Pancreas (tissue), 10 donors: ENCODE results near the gene IWS1. TPM values are rescaled to one million over a fixed set of nuclear protein-coding genes. Genes with fewer than 3 reads are reported as not detected.
A peak's percentile ranks its signal among the peaks of the same experiment; 100 is the strongest.

Experiments used
- ATAC-seq, 4 donors: fragments of 200-7000 bp; cut with Tn5 transposase; one replicate each; pipeline versions ENCODE4 v1.8.0 to v1.9.1; 2020; ENCODE audit warnings: mild to moderate bottlenecking in 4 of 4, moderate library complexity in 4 of 4
- DNase-seq, 6 donors: peaks; one replicate each; pipeline ENCODE4 v3.0.0-alpha.2; 2020
- FAIRE-seq: peaks from 2 replicates; lab custom pipeline; 2012; peaks lifted over from hg19 to GRCh38; lab: Jason Lieb, UNC
- H3K27ac ChIP-seq, 4 donors: fragments of 200-600 bp; sonication (generic); 1 replicate in 3 of 4; 2 replicates in 1 of 4; pipeline versions ENCODE4 v1.5.0 to v1.8.0; 2020
- H3K27me3 ChIP-seq, 4 donors: fragments of 200-600 bp; one replicate each; pipeline ENCODE4 v1.8.0; 2021
- H3K36me3 ChIP-seq, 3 donors: fragments of 200-600 bp; sonication (generic) in 1 of 3; one replicate each; pipeline versions ENCODE4 v1.5.0 to v1.8.0; 2020 to 2021
- H3K4me1 ChIP-seq, 3 donors: fragments of 200-600 bp; one replicate each; pipeline ENCODE4 v1.8.0; 2021
- H3K4me3 ChIP-seq, 4 donors: fragments of 200-600 bp; sonication (generic) in 2 of 4; one replicate each; pipeline versions ENCODE4 v1.5.0 to v1.8.0; 2020 to 2021
- H3K9me3 ChIP-seq, 4 donors: fragments of 200-600 bp; one replicate each; pipeline ENCODE4 v1.8.0; 2021
- WGBS, 2 donors: extraction: QIAGEN DNeasy Blood & Tissue Kit; methylation state at CpG; one replicate each; pipeline ENCODE4 v1.1.7; 2013; 5-methylcytosine and 5-hydroxymethylcytosine counted together
- intact Hi-C, 3 donors: fragments of 100-400 bp; cut with DNase I; formaldehyde crosslinking; loops; one replicate each; pipeline versions ENCODE4 v1.11.1 to v1.14.2; 2022
- polyA plus RNA-seq, 2 donors: library from polyadenylated mRNA; stranded (reverse); fragments of 200-250 nt; gene quantifications; one replicate each; pipeline ENCODE4 v1.2.3, GENCODE V29; 2013
- total RNA-seq, 6 donors: library from RNA; stranded (reverse); fragmentation: NEBNext Ultra II Directional in 4 of 6; extraction: Animal tissue kit (Norgen Biotek cat#: 25700) in 4 of 6; gene quantifications; one replicate each; pipeline versions ENCODE4 v1.2.1 to v1.2.4, GENCODE V29; 2021 to 2023
- TF ChIP-seq, protein P1 (sequence below), 4 donors: fragments of 200-600 bp; sonication (generic) in 3 of 4; IDR thresholded peaks; one replicate each; pipeline versions ENCODE4 v1.5.0 to v1.8.0; 2021; ENCODE audit warnings: antibody characterized with exemption in 4 of 4
- donor health status: healthy with polysubstance abuse.
- donor health status: DM: no; HTN: no; CAD: no; lungs with moderate emphysema.
- donor health status: DM: no; HTN: no; CAD: no.
- donor health status: control.
- donor health status: control.
- donor health status: Bipolar disorder and iron deficiency.
- donor health status: DM: yes; HTN: yes; CAD: no.
- donor health status: DM: no; HTN: no; CAD: no.
- donor health status: DM: no; HTN: no; CAD: no.
- donor health status: DM: yes; HTN: yes; CAD: no.

IWS1 gene
- total and polyA plus RNA-seq, 8 donors: 9.7 to 22.3 (median 13.9) TPM

DNA sequence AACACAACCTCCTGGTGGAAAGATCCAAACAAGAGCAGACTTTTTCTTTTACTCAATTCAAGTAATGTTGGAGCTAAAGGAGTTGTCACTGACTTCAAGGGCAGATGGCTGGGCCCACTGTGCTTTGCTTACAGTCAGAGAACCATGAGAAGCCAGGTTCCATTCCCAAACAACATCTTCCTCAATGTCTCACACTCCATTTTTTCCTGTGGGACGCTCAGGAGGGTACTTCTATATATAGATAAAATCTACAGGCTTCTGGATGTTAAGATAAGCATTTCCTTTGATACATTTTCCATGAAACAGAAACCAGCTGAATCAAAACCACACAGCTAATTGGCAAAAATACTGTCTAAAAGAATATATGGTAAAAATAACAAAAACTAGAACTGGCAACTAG lies 14.4 kb downstream of the IWS1 start:
- H3K4me1 ChIP-seq: peaks cover 0 to 25% (median 0%) of the 10 kb centered on the region in 3 donors
- H3K27me3 ChIP-seq: no peaks in the 10 kb centered on the region
- DNase-seq: no peak
- no peaks in the 10 kb centered on the region for H3K9me3 ChIP-seq
- no peak overlapping the region for H3K27ac ChIP-seq
- H3K36me3 ChIP-seq: no peaks in the 10 kb centered on the region
- 70 to 78% methylated on average over 1 of the region's 1 CpG for WGBS, 2 donors
- ATAC-seq: no peak
- FAIRE-seq: no peak
- no peak overlapping the region for H3K4me3 ChIP-seq
- TF ChIP-seq, protein P1, sequence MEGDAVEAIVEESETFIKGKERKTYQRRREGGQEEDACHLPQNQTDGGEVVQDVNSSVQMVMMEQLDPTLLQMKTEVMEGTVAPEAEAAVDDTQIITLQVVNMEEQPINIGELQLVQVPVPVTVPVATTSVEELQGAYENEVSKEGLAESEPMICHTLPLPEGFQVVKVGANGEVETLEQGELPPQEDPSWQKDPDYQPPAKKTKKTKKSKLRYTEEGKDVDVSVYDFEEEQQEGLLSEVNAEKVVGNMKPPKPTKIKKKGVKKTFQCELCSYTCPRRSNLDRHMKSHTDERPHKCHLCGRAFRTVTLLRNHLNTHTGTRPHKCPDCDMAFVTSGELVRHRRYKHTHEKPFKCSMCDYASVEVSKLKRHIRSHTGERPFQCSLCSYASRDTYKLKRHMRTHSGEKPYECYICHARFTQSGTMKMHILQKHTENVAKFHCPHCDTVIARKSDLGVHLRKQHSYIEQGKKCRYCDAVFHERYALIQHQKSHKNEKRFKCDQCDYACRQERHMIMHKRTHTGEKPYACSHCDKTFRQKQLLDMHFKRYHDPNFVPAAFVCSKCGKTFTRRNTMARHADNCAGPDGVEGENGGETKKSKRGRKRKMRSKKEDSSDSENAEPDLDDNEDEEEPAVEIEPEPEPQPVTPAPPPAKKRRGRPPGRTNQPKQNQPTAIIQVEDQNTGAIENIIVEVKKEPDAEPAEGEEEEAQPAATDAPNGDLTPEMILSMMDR (IDR thresholded peaks at IDR 0.05): no peak
- intact Hi-C loops: no loop called here

DNA sequence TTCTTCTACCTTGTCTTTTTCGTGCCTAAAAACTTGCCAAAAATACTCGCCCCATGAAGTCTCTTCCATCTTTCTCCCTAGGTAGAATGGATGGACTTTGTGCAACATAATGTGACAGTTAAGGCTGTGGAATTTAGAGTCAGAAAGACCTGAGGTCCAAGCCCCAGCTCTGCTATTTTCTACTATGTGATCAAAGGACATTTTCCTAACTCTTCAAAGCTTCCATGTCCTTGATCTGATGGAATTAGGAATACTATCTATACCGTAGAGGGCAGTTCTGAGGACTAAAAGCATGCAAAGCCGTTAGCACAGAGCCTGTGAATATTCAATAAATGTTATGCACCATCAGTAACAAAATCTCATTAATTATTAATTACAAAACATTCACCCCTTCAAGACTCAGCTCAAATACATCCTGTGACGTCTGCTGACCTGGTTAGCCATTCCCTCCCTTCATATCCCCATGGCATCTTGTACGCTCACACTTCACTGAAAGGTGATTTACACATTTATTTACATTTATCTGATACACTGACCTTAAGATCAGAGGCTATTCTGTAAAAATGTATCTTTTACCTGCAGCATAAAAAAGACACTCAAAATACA lies 15.1 kb downstream of the IWS1 start:
- H3K4me3 ChIP-seq: no peak overlapping the region
- DNase-seq (no peak), ATAC-seq (no peak), FAIRE-seq (no peak)
- WGBS, 2 donors: 77 to 90% methylated on average over 6 of the region's 6 CpGs
- TF ChIP-seq, protein P1 (IDR thresholded peaks at IDR 0.05): no peak
- no peaks in the 10 kb centered on the region for H3K27me3 ChIP-seq
- H3K4me1 ChIP-seq: peaks cover 0 to 25% (median 4%) of the 10 kb centered on the region in 3 donors
- intact Hi-C loops: no loop called here
- no peaks in the 10 kb centered on the region for H3K36me3 ChIP-seq
- no peaks in the 10 kb centered on the region for H3K9me3 ChIP-seq
- no peak overlapping the region for H3K27ac ChIP-seq

DNA sequence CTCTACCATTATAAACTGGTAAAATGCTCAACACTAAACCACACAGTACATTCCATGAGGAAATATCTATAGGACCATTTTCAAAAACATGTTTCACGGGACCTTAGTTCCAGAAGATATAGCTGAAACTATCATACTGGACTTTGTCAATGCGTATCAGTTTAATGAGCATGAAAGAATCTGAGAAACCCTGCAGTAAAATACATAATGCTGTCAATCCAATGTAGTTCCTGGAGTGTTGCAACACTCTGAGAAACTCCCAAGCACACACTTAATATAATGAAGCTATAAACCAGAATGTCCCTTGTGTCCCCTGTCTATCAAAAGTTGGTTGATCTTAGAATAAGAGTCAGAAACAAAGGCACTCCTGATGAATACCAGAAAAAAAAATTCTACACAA lies 16.2 kb downstream of the IWS1 start:
- peak in 1 of 4 donors; percentile 40 for ATAC-seq
- no peak for DNase-seq
- no peaks in the 10 kb centered on the region for H3K9me3 ChIP-seq
- intact Hi-C loops: no loop called here
- H3K27ac ChIP-seq: no peak overlapping the region
- peaks cover 0 to 25% (median 5%) of the 10 kb centered on the region in 3 donors for H3K4me1 ChIP-seq
- 55 to 63% methylated on average over 2 of the region's 2 CpGs for WGBS, 2 donors
- TF ChIP-seq, protein P1 (IDR thresholded peaks at IDR 0.05): no peak
- H3K27me3 ChIP-seq: no peaks in the 10 kb centered on the region
- peaks cover 0 to 4% (median 2%) of the 10 kb centered on the region in 3 donors for H3K36me3 ChIP-seq
- FAIRE-seq: no peak
- H3K4me3 ChIP-seq: no peak overlapping the region

DNA sequence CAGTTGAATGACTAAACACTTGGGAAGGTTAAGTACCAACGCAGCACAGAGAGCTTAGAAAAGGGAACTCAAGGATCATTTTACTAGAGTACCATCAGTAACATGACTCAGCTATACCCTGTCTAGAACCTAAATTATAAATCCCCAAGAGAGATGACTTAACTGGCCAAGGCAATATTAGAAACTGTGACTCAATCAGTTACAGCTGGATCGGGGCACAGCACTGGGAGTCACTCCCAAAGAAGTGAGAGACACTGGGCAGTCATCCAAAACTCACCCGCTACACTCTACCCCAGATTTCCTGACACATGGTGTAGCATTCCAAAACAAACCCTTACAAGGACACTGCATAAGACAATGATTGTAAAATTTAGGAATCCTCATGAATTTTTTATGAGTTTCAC lies 17.7 kb downstream of the IWS1 start:
- H3K4me1 ChIP-seq: peaks cover 0 to 23% (median 5%) of the 10 kb centered on the region in 3 donors
- H3K36me3 ChIP-seq: peaks cover 0 to 16% (median 12%) of the 10 kb centered on the region in 3 donors
- DNase-seq: peak in 4 of 6 donors; percentile 38 to 49 (median 44)
- no peaks in the 10 kb centered on the region for H3K9me3 ChIP-seq
- intact Hi-C loops: no loop called here
- FAIRE-seq: peak; percentile 76
- peak; percentile 62 to 91 (median 87) for ATAC-seq
- WGBS, 2 donors: 15 to 16% methylated on average over 3 of the region's 3 CpGs
- H3K27ac ChIP-seq: no peak overlapping the region
- TF ChIP-seq, protein P1 (IDR thresholded peaks at IDR 0.05): no peak
- H3K27me3 ChIP-seq: no peaks in the 10 kb centered on the region
- no peak overlapping the region for H3K4me3 ChIP-seq

DNA sequence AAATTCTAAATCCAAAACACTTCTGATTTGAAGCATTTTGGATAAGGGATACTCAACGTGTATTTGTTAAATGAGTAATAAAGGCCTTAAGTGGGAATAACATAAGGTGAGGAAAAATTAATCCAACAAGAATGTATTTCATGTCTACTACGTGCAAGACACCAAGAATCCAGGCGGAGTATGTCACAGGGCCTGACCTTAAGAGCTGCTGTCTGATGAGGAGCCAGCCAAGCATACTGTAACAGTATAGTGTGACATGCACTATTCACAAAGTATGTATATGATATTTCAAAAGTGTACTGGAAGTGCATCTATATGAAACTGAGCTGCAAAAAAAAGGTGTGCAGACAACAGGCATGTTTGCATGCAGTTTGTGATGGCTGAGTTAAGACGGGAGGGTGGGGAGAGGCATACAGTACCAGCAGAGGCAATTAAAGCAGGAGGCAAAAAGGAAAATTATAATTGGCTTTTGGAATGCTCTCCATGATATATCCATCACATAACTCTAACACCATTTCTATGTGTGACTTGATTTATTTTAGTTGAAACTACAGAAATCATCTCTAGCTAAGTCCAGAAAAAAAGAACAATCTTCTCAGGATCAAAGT lies 18.2 kb downstream of the IWS1 start:
- FAIRE-seq (no peak), ATAC-seq (no peak), DNase-seq (no peak)
- Histone ChIP-seq H3K36me3 (peaks cover 0 to 17% (median 13%) of the 10 kb centered on the region in 3 donors), H3K4me1 (peaks cover 0 to 21% (median 5%) of the 10 kb centered on the region in 3 donors), H3K4me3 (no peak overlapping the region), H3K27me3 (no peaks in the 10 kb centered on the region), H3K27ac (no peak overlapping the region), H3K9me3 (no peaks in the 10 kb centered on the region)
- TF ChIP-seq, protein P1 (IDR thresholded peaks at IDR 0.05): no peak
- WGBS, 2 donors: 87 to 91% methylated on average over 4 of the region's 4 CpGs
- intact Hi-C loops: no loop called here
